HG03565 (cell line): ENCODE measurements around the gene SYT8.

Experiments
- ATAC-seq: cut with Tn5 transposase; IDR thresholded peaks from one replicate; pipeline ENCODE4 v1.9.1; 2021; ENCODE audit warnings: mild to moderate bottlenecking, moderate library complexity; ENCODE audit not compliant: unreplicated experiment

Gene SYT8

GRCh38 chr11:1831338-1832210 lies 3.2 kb upstream of the SYT8 start:
- no peak for ATAC-seq

DNA sequence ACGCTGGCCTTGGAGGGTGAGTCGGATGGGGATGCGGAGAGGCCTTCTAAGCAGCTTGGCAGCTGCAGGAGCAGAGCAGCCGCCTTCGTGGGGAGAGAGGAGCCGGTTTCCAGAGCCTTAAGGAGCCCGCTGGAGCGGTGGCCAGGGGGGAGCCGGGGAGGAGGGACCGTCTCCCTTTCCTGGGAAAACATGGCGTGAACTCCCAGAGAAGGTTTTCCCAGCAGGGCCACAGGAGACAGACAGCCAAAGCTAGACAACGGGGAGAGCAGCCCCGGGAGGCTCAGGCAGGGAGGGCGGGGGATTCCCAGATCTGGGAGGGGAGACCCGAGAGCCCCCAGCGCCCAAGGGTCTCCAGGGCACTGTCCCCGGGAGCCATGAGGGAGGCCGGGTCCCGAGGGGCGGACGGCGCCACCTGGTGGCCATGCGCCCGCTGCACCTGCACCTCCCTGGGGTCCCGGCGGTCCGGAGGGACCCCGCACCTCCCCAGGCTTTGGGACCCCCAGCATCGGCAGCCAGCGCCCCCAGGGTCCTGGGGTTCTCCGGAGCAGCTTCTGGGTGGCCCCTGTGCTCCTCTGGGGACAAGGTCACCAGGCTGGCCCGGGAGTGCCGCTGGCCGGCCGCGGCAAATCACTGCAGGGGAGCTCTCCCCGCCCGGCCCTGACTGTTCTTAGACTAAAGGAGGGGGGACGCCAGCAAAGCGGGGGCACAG lies 2.4 kb upstream of the SYT8 start:
- no peak for ATAC-seq

GRCh38 chr11:1832920-1833295 lies 1.9 kb upstream of the SYT8 start:
- no peak for ATAC-seq

- no peak for ATAC-seq
Observed at GRCh38 chr11:1834062-1834610, 654 bp upstream of the SYT8 start.

DNA sequence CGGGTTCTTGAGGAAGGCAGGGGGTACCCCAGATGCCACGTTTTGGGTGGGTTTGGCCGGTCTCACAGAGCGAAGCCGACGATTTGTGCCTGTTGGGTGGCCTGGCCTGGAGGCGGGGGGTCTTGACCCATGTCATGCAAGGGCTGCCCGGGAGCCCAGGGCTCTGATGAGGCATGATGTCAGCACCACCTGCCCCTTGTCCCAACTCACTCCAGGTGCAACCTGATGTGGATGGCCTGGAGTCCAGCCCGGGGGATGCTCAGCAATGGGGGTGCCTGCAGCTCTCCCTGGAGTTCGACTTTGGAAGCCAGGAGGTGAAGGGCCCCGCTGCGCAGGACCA lies 851 bp downstream of the SYT8 start:
- ATAC-seq, result no peak

- no peak for ATAC-seq
Observed at GRCh38 chr11:1836011-1836945, 1.5 kb downstream of the SYT8 start.

DNA sequence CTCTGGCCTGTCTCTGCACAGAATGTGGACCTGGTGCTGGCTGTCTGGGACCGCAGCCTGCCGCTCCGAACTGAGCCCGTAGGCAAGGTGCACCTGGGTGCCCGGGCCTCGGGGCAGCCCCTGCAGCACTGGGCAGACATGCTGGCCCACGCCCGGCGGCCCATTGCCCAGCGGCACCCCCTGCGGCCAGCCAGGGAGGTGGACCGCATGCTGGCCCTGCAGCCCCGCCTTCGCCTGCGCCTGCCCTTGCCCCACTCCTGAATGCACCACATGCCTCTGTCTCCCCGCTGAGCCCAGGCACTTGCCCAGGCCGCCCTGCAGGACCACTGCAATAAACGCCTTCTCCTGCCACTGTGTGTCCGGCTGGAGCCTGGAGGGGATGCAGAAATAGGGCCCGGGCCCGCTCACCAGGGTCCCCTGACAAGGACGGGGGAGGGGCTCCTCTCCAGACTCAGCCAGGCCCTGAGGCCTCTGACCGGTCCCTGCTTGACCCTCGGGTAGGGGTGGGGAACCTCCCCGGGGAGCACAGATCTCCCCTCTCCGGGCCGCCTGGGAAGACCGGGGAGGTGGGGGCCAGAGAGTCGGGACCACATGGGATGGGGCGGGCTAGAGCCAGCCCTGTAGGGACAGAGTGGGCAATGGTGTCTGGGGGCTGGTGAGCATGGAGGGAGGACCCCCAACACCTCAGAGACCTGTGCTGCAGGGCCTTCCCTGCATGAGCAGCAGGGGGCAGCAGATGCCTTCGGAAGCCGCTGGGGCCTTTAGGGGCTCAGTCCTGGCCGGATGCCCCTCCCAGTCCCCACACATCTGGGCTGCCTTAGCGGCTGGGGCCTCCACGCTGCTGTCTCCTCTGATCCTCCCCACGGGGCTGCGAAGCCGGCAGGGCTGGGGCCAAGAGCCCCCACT lies 2.6 kb downstream of the SYT8 start:
- no peak for ATAC-seq

DNA sequence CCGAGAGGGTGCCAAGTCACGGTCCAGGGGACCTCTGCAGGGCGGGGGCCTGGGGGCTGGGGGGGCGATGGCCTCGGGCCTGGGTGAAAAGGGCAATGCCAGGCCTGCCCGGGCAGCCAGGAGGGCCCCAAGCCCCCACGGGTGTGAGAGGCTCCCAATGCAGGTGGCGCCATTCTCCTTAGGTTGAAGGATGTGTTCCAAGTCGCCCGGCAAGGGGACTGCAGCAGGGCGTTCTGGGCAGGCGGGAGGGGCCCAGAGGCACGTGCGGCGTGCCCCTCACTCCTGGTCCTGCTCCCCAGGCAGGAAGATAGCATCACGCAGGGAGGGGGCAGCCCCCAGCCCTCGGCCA lies 3.3 kb downstream of the SYT8 start:
- ATAC-seq, result no peak

GRCh38 chr11:1838426-1839144 lies 3.8 kb downstream of the SYT8 start, which contains the start of gene TNNI2:
TNNI2 (plus strand) TSS chr11:1838981; CDS start chr11:1839697, 716 bp downstream.
- no peak for ATAC-seq

DNA sequence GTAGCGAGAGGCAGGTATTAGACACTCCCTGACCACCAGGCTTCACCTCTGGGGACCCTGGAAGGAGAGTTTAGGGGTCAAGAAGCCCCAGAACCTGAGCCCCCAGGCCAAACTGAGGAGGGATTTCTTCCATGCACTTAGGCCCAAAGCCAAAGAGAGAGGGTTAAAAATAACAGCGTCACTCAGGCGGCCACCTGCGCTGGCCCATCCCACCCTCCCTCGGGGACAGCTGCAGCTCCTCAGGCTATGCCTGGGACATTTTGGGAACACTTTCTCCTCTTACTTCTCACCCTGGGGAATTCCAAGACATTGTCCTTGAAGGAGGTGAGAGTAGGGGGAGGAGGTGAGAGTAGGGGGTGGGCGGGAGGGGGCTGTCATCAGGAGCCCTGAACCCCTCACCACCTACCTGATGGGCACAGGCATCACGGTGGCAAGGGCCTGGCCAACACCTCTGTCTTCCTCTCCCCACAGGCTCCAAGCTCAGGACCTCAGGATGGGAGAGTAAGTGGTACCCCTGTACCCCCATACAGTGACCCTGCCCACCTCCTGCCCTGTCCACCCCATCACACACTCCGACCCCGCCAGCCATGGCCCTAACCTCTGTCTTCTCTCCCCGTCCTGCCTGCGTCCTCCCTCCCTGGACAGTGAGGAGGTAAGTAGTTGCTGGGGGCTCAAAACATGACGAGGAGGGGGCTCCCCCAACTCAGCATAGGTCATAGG lies 4.6 kb downstream of the SYT8 start:
- no peak for ATAC-seq

GRCh38 chr11:1839924-1840779 lies 5.4 kb downstream of the SYT8 start:
- ATAC-seq, result no peak

GRCh38 chr11:1840780-1841480 lies 6.1 kb downstream of the SYT8 start:
- no peak for ATAC-seq

DNA sequence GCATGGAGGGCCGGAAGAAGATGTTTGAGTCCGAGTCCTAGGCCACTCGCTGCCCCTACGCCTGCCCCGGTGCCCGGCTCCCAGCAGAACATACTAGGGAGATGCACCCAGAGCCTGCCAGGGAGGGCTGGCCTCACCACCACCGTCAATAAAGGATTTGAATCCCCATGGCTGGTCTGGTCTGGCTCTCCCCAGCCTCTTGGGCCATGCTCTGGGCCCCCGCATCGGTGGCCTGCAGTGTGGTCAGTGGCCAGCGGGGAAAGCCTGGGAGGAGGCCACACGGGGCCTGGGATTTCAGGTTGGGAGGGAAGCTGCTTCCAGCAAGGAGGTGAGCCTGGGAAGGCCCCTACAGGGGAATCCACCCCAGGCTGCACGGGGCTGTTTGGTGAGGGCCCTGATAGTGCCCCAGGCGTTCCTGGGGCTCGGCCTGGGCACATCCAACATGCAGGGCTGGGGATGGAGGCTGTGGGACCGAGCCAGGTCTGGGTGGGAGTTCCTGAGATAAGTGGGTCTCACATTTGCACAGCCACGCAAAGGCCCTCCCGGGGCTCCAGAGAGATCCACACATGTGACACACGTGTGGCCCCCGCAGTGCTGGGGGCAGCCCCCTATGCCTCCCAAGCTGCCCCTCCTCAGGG lies 6.8 kb downstream of the SYT8 start:
- ATAC-seq, result no peak

DNA sequence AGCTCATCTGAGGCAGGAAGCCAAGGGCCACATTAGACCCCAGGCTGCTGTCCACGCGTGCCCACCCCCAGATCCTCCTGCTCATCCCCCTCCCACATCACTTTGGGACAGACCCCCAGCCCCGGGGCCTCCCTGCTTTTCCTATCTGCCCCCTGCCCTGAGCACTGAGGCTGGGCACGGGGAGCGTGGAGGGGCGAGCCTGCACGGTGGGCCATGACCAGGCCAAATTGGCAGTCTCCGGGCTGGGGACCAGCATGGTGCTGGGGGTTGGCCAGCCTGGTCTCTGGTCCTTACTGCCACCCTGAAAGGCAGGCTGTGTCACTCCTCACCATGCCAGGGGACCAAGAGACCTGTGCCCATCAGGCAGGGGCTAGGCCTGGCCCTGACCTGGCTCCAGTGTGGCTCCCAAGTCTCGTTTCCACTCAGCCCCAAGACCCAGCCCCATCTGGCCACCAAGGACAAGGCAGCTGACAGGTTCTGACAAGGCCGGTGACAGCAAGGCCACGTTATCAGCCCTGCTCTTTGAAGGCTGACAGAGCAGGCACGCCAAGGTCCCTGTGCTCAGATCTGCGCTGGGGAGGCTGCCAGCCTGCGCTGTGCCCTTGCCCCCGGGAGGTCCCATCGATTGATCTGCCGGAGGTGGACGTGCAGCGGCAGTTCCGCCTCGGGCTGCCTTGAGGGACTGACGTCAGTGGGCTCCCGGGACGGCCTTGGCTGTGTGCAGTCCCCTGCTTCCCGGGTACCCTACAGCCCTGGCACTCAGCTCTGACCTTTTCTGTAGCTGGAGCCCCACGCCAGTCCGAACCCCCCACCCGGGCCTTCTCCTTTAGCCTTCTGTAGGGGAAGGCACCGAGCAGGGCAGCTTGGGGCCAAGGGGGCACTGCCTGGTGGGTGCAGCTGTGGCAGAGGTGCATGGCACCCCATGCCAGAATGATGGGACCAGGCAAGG lies 7.6 kb downstream of the SYT8 start:
- no peak for ATAC-seq

- no peak for ATAC-seq
Observed at GRCh38 chr11:1843098-1843473, 8.3 kb downstream of the SYT8 start.

DNA sequence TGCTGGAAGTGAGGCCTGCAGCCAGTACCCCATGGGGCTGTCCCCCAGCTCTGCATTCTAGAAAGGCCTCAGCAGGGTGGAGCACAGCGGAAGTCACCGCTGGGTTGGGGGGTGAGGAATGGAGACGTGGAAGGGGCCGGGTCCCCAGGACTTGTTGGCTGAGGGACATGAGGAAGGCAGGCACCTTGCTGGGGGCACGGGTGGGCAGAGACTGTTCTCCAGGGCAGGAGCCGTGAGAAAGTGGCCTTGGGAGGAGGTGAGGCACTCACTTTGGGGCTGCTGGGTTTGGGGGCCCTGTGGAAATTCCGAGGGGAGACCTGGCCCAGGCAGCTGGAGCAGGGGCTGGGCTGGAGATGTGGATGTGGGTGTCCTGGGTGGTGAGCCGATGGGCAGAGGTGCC lies 9.0 kb downstream of the SYT8 start:
- no peak for ATAC-seq
